ENCODE measurements around the gene CCDC136.
A peak's percentile ranks its signal among the peaks of the same experiment; 100 is the strongest.

Gene CCDC136

GRCh38 chr7:128827248-128827958, 35.6 kb downstream of the CCDC136 start:
- TF ChIP-seq CTCF (IDR thresholded peaks at IDR 0.05; ENCODE audit: low read depth, low read length): no peak
- H3K4me3 ChIP-seq (ENCODE audit: low read depth, low read length): peak overlapping the region; percentile 22; the same call in 1 of the 2 replicates

- no peak for TF ChIP-seq CTCF (IDR thresholded peaks at IDR 0.05; ENCODE audit: low read depth, low read length)
- peak overlapping the region; percentile 22; the same call in 1 of the 2 replicates for H3K4me3 ChIP-seq (ENCODE audit: low read depth, low read length)
Measured at GRCh38 chr7:128827971-128828711, 36.4 kb downstream of the CCDC136 start.

GRCh38 chr7:128829391-128830166, 37.8 kb downstream of the CCDC136 start:
- 0 out of 2 replicates have a peak overlapping the region, but pooled peaks have one; percentile 27 for H3K4me3 ChIP-seq (ENCODE audit: low read depth, low read length)
- no peak for TF ChIP-seq CTCF (IDR thresholded peaks at IDR 0.05; ENCODE audit: low read depth, low read length)

GRCh38 chr7:128830231-128831177, 38.7 kb downstream of the CCDC136 start, which contains the start of gene FLNC:
FLNC (plus strand) TSS chr7:128830406; CDS start chr7:128830638, 232 bp downstream.
- TF ChIP-seq CTCF (IDR thresholded peaks at IDR 0.05; ENCODE audit: low read depth, low read length): no peak
- H3K4me3 ChIP-seq (ENCODE audit: low read depth, low read length): peak within 1 kb of the TSS; percentile 96

- no peak for TF ChIP-seq CTCF (IDR thresholded peaks at IDR 0.05; ENCODE audit: low read depth, low read length)
- H3K4me3 ChIP-seq (ENCODE audit: low read depth, low read length): peak overlapping the region; percentile 96
Measured at GRCh38 chr7:128831178-128831993, 39.6 kb downstream of the CCDC136 start.
